Activated T-helper 1 cell treated with anti-CD3 and anti-CD28 coated beads, Interleukin-12 subunit alpha, Interleukin-12 subunit beta, Interleukin-2, Interleukin-4 antibody, amounts not matched to agents 30 ng/mL and 10 ng/mL and 1 ng/mL, durations not matched to agents 14 hours and 24 hours and 36 hours (primary cell): ENCODE data around the gene EFEMP1. TPM values are rescaled to one million over a fixed set of nuclear protein-coding genes. Genes with fewer than 3 reads are reported as not detected.
"Not testable (repeated sequence)": the region's sequence is repeated elsewhere in the genome, so short reads cannot be mapped to it uniquely, and the experiment has no call there.

ENCODE experiments used
- DNase-seq: peaks from one replicate; pipeline ENCODE4 v3.0.0; 2021; ENCODE audit warnings: low spot score
- H3K27ac Mint-ChIP-seq: one replicate; pipeline ENCODE4 v1.8.0; 2021; ENCODE audit warnings: mild to moderate bottlenecking, mixed read lengths
- H3K27me3 Mint-ChIP-seq: one replicate; pipeline ENCODE4 v1.8.0; 2022; ENCODE audit warnings: mild to moderate bottlenecking, moderate library complexity, mixed read lengths; ENCODE audit not compliant: insufficient read depth
- H3K36me3 Mint-ChIP-seq: one replicate; pipeline ENCODE4 v1.8.0; 2021; ENCODE audit warnings: low read depth, mixed read lengths
- H3K4me1 Mint-ChIP-seq: one replicate; pipeline ENCODE4 v1.8.0; 2021; ENCODE audit warnings: low read depth, mixed read lengths
- H3K4me3 Mint-ChIP-seq: one replicate; pipeline ENCODE4 v1.8.0; 2021; ENCODE audit warnings: mild to moderate bottlenecking, moderate library complexity, mixed read lengths
- H3K9me3 Mint-ChIP-seq: one replicate; pipeline ENCODE4 v1.8.0; 2021; ENCODE audit warnings: mixed read lengths
- intact Hi-C: fragments of 100-400 bp; cut with micrococcal nuclease; formaldehyde crosslinking; loops from one replicate; pipeline ENCODE4 v1.15.1; 2024
- total RNA-seq: library from RNA; stranded (reverse); gene quantifications from 2 replicates; pipeline ENCODE4 v1.2.3, GENCODE V29; 2022

Gene EFEMP1
- total RNA-seq, 1 donor from 2014 or later, result not detected

GRCh38 chr2:55843096-55843993 lies 80.2 kb downstream of the EFEMP1 start:
- Mint-ChIP-seq H3K27me3 (peaks cover 2% of the 10 kb centered on the region), H3K9me3 (no peaks in the 10 kb centered on the region), H3K4me3 (no peak overlapping the region), H3K27ac (no peak overlapping the region), H3K4me1 (no peaks in the 10 kb centered on the region), H3K36me3 (no peaks in the 10 kb centered on the region)
- intact Hi-C loops, result no loop called here
- DNase-seq, result no peak

DNA sequence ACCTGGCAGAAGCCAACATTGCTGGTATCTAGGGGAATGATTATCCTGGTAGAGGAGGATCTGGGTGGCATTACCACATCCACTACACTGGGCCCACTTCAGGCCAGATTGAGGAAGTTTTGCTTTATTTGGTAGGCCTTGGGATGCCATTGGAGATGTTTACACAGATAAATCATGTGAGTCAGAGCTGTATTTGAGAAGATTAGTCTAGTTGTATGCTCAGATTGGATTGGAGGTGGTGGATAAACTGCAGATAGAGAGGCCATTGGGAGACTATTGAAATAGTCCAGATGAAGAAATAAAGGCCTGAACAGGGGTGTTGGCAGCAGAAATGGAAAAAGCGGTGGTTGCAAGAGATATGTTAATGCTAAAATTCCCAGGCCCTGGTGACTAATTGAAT lies 81.5 kb downstream of the EFEMP1 start:
- intact Hi-C loops, result no loop called here
- no peaks in the 10 kb centered on the region for H3K36me3 Mint-ChIP-seq
- no peak overlapping the region for H3K27ac Mint-ChIP-seq
- peaks cover 2% of the 10 kb centered on the region for H3K27me3 Mint-ChIP-seq
- no peak overlapping the region for H3K4me3 Mint-ChIP-seq
- no peaks in the 10 kb centered on the region for H3K9me3 Mint-ChIP-seq
- no peak for DNase-seq
- no peaks in the 10 kb centered on the region for H3K4me1 Mint-ChIP-seq

- intact Hi-C loops, result no loop called here
- Mint-ChIP-seq H3K27me3 (peaks cover 2% of the 10 kb centered on the region), H3K4me1 (no peaks in the 10 kb centered on the region), H3K27ac (no peak overlapping the region), H3K36me3 (no peaks in the 10 kb centered on the region), H3K4me3 (no peak overlapping the region), H3K9me3 (no peaks in the 10 kb centered on the region)
- no peak for DNase-seq
Observed at GRCh38 chr2:55840460-55840859, 83.1 kb downstream of the EFEMP1 start.

DNA sequence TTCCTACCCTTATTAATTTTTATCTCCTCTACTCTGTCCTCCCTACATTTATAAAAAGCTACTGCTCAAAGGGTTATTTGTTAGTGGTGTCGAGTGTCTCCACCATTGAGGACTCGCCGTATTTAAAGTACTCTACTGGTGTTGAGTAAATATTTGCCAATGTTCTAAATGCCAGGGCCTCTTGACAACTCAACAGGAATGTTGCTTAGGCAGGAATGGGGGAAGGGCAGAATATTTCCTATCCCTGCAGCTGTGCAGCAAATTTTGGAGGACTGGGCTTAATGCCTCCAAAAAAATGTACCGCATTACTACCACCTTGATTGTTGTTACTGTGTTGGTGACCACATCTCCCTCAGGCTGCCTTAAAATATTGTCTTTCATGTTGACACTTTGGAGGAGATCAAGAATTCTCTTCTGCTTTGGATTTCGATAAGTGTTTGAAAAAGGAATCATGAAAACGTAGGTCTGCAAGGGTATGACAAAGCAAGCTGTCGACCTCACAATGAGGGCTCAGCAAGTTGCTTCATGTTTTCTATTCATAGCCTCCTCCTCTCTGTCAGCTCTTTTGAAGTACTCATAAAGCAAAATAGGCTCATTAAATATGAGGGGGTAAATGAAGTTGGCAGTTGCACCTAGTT lies 84.3 kb downstream of the EFEMP1 start:
- H3K27ac Mint-ChIP-seq, result no peak overlapping the region
- no peak overlapping the region for H3K4me3 Mint-ChIP-seq
- no peaks in the 10 kb centered on the region for H3K4me1 Mint-ChIP-seq
- H3K36me3 Mint-ChIP-seq, result no peaks in the 10 kb centered on the region
- intact Hi-C loops, result no loop called here
- no peak for DNase-seq
- H3K9me3 Mint-ChIP-seq, result no peaks in the 10 kb centered on the region
- H3K27me3 Mint-ChIP-seq, result peaks cover 3% of the 10 kb centered on the region

DNA sequence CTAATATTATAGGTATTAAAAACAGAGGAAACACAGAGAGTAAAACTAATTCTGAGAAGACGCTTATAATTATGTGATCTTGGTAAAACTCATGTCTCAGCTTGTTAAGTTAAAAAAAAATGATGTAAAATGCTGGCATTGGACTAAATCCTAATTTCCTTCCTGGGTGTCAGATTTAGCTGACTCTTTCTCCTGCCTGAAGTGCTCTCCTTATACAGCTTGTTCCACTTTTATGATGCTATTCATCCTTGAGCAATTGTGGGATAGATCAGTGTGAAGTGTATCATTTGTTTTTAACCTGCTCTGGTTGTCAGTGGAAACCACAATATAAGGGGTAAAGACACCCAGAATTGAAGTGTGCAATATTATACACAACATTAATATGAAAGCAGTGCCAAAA lies 84.9 kb downstream of the EFEMP1 start:
- no peak overlapping the region for H3K27ac Mint-ChIP-seq
- no peaks in the 10 kb centered on the region for H3K9me3 Mint-ChIP-seq
- peaks cover 3% of the 10 kb centered on the region for H3K27me3 Mint-ChIP-seq
- no peak for DNase-seq
- intact Hi-C loops, result no loop called here
- no peaks in the 10 kb centered on the region for H3K4me1 Mint-ChIP-seq
- H3K36me3 Mint-ChIP-seq, result no peaks in the 10 kb centered on the region
- H3K4me3 Mint-ChIP-seq, result no peak overlapping the region

DNA sequence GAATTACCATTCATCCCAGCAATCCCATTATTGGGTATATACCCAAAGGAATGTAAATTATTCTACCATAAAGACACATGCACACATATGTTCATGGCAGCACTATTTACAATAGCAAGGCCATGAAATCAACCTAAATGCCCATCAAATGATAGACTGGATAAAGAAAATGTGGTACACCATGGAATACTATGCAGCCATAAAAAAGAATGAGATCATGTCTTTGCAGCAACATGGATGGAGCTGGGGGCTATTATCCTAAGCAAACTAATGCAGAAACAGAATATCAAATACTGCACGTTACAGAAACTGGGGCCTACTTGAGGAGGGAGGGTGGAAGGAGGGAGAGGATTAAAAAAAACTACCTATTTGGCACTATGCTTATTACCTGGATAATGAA lies 85.5 kb downstream of the EFEMP1 start:
- intact Hi-C loops, H3K4me3 Mint-ChIP-seq, DNase-seq, H3K4me1 Mint-ChIP-seq, H3K27me3 Mint-ChIP-seq, H3K36me3 Mint-ChIP-seq, H3K9me3 Mint-ChIP-seq, H3K27ac Mint-ChIP-seq: not testable (repeated sequence)

DNA sequence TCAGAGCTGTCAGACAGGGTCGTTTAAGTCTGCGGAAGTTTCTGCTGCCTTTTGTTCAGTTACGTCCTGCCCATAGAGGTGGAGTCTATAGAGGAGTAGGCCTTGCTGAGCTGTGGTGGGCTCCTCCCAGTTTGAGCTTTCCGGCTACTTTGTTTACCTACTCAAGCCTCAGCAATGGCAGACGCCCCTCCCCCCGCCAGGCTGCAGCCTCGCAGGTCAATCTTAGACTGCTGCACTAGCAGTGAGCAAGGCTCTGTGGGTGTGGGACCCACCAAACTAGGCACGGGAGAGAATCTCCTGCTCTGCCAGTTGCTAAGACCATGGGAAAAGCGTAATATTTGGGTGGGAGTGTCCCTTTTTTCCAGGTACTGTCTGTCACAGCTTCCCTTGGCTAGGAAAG lies 86.5 kb downstream of the EFEMP1 start:
- Mint-ChIP-seq H3K27me3 (peaks cover 3% of the 10 kb centered on the region), H3K27ac (no peak overlapping the region), H3K4me3 (no peak overlapping the region), H3K36me3 (no peaks in the 10 kb centered on the region), H3K9me3 (no peaks in the 10 kb centered on the region), H3K4me1 (no peaks in the 10 kb centered on the region)
- DNase-seq, result no peak
- intact Hi-C loops, result no loop called here

DNA sequence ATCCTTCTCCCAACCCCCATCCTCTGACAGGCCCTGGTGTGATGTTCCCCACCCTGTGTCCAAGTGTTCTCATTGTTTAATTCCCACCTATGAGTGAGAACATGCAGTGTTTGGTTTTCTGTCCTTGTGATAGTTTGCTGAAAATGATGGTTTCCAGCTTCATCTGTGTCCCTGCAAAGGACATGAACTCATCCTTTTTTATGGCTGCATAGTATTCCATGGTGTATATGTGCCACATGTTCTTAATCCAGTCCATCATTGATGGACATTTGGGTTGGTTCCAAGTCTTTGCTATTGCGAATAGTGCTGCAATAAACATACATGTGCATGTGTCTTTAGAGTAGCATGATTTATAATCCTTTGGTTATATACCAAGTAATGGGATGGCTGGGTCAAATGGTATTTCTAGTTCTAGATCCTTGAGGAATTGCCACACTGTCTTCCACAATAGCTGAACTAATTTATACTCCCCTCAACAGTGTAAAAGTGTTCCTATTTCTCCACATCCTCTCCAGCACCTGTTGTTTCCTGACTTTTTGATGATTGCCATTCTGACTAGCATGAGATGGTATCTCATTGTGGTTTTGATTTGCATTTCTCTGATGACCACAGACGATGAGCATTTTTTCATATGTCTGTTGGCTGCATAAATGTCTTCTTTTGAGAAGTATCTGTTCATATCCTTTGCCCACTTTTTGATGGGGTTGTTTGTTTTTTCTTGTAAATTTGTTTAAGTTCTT lies 91.7 kb downstream of the EFEMP1 start:
- DNase-seq, H3K27me3 Mint-ChIP-seq, H3K9me3 Mint-ChIP-seq, intact Hi-C loops, H3K36me3 Mint-ChIP-seq, H3K27ac Mint-ChIP-seq, H3K4me3 Mint-ChIP-seq, H3K4me1 Mint-ChIP-seq: not testable (repeated sequence)

DNA sequence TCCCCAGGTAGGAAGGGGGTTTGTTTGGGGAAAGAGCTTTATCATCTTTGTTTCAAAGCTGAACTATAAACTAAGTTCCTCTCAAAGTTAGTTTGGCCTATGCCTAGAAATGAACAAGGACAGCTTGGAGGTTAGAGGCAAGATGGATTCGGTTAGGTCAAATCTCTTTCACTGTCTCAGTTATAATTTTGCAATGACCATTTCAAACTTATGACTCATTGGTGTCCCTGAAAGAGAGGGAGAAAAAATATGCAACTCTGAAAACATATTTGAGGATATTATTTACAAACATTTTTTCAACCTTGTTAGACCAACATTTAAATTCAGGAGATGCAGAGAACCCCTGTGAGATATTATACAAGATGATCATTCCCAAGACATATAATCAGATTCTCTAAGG lies 95.7 kb downstream of the EFEMP1 start:
- Mint-ChIP-seq H3K27me3 (no peaks in the 10 kb centered on the region), H3K36me3 (no peaks in the 10 kb centered on the region), H3K4me3 (no peak overlapping the region), H3K4me1 (no peaks in the 10 kb centered on the region), H3K9me3 (no peaks in the 10 kb centered on the region), H3K27ac (no peak overlapping the region)
- intact Hi-C loops, result no loop called here
- no peak for DNase-seq

DNA sequence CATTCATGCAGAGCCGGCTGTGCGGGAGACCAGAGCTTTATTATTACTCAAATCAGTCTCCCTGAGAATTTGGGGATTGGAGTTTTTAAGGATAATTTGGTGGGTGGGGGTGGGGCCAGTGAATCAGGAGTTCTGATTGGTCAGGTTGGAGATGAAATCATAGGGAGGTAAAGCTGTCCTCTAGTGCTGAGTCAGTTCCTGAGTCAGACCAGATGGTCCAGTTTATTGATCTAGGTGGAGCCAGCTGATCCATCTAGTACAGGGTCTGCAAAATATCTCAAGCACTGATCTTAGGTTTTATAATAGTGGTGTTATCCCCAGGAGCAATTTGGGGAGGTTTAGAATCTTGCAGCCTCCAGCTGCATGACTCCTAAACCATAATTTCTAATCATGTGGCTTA lies 96.2 kb downstream of the EFEMP1 start:
- DNase-seq, H3K27ac Mint-ChIP-seq, H3K27me3 Mint-ChIP-seq, H3K4me3 Mint-ChIP-seq, H3K9me3 Mint-ChIP-seq, H3K36me3 Mint-ChIP-seq, intact Hi-C loops, H3K4me1 Mint-ChIP-seq: not testable (repeated sequence)

DNA sequence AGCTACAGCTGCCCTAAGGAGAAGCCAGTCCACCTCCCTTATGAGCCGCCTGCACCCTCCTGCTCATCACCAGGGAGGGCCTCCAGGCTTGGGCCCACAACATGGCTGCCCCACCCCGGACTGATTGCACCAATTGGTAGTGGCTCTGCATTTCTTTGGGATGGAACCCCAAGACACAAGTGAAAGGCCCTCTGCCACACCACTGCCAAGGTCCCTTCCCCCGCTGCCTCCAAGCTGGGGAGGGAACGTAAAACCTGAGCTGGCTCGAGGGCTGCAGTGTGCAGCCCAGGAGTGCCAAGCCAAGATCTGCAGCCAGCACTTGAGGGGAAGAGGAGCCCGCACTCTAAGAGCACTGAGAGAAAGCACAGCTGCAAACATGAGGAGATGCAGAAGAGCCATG lies 97.3 kb downstream of the EFEMP1 start:
- Mint-ChIP-seq H3K4me3 (no peak overlapping the region), H3K4me1 (no peaks in the 10 kb centered on the region), H3K36me3 (no peaks in the 10 kb centered on the region), H3K27ac (no peak overlapping the region), H3K27me3 (no peaks in the 10 kb centered on the region), H3K9me3 (no peaks in the 10 kb centered on the region)
- no peak for DNase-seq
- intact Hi-C loops, result no loop called here

DNA sequence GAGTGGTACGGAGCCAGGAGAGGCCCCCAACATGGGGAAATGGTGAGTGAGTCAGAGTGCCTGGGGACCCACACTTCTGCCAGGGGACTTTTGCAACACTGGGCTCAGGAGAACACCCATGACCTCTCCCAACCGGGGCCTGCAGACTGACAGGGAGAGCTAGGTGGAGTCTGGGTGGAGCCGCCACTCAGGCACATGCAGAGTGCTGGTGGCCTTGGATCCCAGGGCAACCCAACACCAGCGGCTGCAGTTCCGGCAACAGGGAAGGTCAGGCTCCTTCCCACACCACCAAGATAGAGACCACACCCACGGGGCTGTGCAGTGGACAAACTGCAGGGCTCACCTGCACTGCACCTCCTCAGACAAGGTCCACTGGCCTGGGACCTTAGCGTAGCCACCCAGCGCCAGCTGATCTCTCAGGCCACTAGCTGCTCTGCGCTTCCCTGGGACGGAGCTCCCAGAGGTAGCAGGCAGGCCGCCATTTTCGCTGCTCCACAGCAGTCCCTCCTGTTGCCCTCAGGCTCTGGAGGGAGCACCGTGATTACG lies 99.0 kb downstream of the EFEMP1 start:
- intact Hi-C loops, result no loop called here
- no peak for DNase-seq
- Mint-ChIP-seq H3K4me1 (no peaks in the 10 kb centered on the region), H3K9me3 (no peaks in the 10 kb centered on the region), H3K4me3 (no peak overlapping the region), H3K27ac (no peak overlapping the region), H3K36me3 (no peaks in the 10 kb centered on the region), H3K27me3 (no peaks in the 10 kb centered on the region)
